Activated naive CD4-positive, alpha-beta T cell treated with Interleukin-2 at 50 U/mL for 16 hours (primary cell): ENCODE measurements around the gene FCHSD2.
"Not testable (repeated sequence)": the region's sequence is repeated elsewhere in the genome, so short reads cannot be mapped to it uniquely, and the experiment has no call there.

Experiments used
- DNase-seq: peaks from one replicate; pipeline ENCODE4 v3.0.0-alpha.2; 2020

FCHSD2 gene

DNA sequence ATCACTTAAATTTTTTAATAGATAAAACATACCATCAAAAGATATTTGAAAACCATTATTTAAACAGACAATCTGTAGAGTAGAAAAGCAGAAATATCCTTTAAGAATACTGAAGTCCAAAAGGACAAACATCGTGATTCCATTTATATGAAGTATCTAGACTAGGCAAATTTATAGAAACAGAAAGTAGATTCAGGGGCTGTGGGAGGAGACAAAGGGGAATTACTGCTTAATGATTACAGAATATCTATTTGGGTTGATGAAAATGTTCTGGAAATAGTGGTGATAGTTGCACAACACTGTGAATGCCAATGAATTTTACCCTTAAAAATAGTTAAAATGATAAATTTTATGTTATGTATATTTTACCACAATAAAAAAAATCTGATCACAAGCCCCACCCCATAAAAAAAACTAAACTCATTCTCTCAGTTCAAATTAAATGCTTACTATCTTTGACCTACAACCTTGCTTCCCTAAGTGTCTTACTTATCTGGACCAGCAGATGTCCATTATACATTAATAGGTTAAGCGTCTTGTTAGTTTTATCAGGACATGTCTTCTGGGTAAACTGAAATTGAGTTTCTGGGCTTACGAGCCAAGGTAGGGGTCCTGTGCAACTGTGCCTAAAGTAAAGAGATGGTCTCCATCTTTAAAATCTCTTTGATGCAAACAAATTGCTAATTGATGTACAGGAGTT, 86.3 kb downstream of the FCHSD2 start:
- no peak for DNase-seq

DNA sequence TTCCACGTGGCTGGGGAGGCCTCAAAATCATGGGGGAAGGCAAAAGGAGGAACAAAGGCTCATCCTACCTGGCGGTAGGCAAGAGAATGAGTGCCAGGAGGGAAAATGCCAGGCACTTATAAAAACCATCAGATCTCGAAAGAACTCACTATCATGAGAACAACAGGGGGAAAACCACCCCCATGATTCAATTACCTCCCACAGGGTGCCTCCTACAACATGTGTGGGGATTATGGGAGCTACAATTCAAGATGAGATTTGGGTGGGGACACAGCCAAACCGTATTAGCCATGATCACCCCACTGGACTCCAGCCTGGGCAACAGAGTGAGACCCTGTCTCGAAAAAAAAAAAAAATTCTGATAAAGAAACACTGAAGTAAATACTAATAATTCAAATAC, 87.1 kb downstream of the FCHSD2 start:
- DNase-seq: no peak

DNA sequence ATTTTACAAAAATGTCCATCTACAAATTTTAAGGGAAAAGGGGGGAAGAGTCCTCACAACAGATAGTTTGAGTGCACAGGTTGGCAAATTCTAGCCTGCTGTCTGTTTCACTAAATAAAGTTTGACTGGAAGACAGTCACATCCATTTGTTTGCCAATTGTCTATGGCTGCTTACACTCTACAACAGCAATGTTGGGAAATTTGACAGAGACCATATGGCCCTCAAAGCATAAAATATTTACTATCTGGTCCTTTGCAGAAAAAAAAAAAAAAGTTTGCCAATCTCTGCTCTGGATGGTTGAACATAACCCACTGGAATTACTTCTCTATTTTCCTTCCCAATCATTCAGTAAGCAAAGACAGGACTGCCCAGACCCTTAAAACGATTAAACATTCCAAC, 88.2 kb downstream of the FCHSD2 start:
- no peak for DNase-seq

DNA sequence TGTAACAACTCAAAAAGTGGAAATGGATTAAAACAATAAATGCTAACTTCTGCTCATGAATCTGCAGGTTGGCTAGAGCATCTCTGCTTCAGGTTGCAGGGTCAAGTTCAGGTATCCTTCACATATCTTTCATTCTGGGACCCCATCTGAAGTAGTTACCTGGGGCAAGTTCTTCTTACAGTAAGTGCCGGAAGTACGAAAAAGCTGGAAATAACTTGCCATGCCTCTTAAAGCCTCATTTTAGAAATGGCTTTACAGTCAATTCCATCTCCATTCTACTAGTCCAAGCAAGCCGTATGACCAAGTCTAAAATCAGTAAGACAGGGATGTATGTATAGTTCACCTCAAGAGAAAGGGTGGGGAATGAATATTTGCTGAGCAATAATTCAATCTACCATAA, 93.7 kb downstream of the FCHSD2 start:
- no peak for DNase-seq

DNA sequence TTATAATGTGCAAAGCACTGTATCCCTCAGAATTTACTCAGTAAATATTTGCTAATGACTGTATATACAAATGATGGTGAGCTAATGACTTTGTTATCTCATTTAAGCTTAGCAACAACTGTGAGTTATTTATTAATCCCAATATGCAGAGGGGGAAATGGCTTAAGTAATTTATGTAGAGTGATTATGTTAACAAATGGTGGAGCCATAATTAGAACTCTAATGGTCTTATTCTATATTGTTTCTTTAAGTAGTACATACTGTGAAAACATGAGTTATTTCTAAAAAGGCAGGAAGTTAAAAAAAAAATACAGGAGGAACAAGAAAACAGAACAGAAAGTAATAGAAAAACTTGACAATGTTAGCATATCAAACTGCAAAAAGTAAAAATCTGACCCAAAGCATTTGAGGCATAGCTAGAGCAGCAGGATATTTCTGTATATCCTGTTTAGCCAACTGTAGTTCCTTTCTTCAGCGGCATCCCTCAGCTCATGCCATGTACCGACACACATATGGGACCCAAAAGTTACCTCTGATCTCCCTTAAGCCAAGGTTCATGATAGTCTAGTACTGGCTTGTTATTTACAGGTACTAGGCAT, 94.2 kb downstream of the FCHSD2 start:
- no peak for DNase-seq

DNA sequence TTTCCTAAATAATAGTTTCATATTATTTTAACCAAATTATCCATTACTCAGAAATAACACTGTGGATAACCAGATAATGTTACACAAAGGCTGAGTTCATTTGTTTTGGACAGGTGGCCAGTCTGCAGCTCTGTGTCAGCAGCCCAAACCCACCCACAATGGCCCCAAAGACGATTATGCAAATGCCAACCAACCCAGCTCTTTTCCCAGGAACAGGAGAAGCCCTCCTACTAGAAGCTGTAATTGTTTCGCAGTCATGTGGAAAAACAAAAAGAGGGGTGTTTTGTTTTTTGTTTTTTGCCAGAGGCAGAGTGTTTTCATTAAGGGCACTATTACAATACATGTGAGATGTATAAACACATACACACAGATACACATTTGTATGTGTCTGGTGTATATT, 102.1 kb downstream of the FCHSD2 start:
- no peak for DNase-seq

DNA sequence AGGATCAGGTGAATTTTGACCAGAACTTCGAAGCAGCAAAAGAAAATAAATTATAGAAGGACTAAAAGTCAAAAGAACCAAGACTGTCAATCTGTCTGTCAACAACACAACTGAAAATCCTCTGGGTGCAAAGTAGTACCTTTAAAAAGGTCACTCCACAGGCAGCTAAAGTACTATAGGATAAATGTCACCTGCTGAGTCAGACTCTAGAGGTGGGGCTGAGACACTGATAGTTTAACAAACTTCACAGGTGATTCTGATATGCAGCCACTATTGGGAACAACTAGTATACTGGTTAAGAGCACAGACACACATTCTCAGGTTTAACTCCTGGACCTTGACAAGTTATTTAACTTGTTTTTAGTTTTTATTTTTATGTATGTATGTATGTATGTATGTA, 107.3 kb downstream of the FCHSD2 start:
- no peak for DNase-seq

DNA sequence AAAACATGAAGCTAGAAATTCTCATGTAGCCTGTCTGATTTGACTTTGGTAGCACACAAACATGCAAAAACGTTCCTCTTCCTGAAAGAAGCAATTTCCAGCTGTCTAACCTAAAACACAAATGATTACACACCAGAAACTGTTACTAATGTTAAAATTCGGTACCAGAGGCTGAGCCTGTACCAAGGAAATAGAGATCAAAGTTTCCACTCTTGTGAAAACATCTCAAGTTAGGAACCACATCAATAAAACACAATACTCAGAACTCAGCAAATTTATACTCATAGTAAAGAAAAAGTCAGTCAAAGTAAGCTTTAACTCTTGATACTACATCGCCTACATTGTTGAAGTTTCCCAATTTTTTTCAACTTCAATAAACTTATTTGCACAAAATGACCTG, 107.8 kb downstream of the FCHSD2 start:
- no peak for DNase-seq

DNA sequence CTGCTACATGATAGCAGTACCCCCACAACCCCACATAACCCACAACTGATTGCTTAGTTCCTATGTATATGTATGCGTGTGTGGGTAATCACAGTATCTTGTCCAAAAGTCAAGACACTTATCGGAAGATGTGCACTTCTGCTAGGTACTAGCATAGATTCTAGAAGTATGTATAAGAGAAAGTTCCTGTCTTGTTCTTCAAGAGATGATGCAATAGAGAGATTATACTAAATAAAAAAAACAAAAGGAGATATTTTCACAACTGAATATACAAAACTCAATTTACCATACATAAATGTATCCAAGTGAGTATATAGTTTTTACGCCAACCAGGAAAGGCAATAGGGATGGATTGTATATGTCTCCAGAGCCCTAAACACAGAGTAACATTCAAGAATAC, 112.0 kb downstream of the FCHSD2 start:
- DNase-seq: no peak

DNA sequence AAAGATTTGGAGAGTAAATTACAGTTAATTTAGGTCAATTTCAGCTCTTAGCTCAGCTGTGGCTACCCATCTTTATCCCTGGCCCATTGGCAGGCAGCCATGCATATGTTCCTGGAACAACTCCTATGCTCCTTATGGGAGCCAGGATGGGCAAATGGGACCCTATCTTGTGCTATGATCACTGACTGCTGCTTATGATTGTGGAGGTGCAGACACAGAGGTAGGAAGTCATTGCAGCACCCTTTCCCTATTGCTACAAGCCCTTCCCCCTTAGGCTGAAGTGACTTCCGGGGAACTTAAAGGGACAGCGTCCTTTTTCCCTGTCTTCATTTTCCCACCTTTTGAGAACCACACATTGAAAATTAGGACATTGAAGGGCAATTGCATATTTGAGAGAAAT, 112.7 kb downstream of the FCHSD2 start:
- DNase-seq: no peak

DNA sequence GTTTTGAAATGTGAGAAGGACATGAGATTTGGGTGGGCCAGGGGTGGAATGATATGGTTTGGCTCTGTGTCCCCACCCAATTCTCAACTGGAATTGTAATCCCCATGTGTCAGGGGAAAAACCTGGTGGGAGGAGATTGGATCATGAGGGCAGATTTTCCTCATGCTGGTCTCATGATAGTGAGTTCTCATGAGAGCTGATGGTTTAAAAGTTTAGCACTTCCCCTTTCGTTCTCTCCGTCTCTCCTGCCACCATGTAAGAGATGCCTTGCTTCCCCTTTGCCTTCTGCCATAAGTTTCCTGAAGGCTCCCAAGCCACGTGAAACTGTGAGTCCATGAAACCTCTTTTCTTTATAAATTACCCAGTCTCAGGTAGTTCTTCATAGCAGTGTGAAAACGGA, 113.5 kb downstream of the FCHSD2 start:
- no peak for DNase-seq

DNA sequence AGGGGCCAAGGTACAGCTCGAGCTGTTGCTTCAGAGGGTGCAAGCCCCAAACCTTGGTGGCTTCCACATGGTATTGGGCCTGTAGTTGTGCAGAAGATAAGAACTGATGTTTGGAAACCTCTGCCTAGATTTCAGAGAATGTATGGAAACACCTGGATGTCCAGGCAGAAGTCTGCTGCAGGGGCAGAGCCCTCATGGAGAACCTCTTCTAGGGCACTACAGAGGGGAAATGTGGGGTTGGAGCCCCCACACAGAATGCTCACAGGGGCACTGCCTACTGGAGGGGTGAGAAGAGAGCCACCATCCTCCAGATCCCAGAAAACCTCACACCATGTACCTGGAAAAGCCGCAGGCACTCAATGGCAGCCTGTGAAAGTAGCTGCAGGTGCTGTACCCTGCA, 114.3 kb downstream of the FCHSD2 start:
- not testable (repeated sequence) for DNase-seq

DNA sequence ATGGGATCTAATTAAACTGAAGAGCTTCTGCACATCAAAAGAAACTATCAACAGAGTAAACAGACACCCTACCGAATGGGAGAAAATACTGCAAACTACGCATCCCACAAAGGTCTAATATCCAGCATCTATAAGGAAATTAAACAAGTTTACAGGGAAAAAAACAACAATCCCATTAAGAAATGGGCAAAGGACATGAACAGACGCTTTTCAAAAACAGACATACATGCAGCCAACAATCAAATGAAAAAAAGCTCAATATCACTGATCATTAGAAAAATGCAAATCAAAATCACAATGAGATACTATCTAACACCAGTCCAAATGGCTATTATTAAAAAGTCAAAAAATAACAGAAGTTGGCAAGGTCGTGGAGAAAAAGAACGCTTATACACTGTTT, 117.5 kb downstream of the FCHSD2 start:
- DNase-seq: no peak

DNA sequence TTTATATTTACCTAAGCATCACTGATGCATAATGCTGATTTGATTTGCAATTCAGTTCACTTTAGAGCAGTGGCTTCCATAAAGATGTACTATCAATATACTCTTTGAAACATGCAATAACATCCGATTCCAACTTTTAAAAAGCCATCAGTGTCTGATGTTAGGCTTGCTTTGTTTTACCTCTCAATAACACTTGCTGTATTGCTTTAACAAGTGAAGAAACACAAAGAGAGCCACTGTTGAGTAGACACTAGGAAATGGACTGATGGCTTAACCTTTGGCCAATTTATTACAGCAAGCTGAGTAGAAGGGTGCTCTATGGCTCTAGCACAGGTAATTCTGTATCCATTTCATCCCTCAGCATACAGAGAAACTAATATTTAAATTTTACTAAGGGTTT, 122.1 kb downstream of the FCHSD2 start:
- no peak for DNase-seq

DNA sequence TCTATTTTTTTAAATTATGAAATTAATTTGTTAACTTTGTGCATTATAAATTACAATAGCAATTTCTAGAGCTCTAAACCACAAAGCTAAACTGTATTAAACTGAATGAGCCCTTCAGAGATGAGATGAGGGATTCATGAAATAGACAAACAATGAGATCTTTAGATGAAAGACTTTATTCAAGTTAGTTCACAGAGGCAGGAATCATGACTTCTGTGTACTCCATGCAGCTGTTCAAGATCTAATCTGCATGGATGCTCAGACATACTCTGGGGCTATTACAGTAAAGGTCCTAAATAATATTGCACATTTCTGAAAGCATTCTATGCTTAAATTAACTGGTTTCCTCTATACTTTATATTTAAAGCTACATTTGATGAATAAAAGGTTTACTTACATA, 122.7 kb downstream of the FCHSD2 start:
- no peak for DNase-seq

DNA sequence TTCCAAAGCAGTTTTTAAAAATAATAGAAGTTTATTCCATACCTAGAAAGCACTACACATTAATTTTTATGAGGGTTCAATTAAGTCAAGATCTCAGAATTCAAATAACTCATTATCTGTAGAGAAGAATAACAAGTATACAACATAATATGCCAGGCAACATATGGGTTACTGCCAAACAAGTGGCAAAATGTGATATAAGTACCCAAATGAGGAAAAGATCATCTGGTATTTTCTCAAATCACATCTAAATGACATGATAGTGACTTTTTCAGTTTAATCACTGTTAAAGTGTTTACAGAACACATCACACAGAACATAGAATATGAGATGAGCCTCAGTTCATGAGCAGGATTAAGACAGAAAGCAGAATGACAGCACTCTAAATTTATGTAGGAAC, 123.3 kb downstream of the FCHSD2 start:
- DNase-seq: no peak

DNA sequence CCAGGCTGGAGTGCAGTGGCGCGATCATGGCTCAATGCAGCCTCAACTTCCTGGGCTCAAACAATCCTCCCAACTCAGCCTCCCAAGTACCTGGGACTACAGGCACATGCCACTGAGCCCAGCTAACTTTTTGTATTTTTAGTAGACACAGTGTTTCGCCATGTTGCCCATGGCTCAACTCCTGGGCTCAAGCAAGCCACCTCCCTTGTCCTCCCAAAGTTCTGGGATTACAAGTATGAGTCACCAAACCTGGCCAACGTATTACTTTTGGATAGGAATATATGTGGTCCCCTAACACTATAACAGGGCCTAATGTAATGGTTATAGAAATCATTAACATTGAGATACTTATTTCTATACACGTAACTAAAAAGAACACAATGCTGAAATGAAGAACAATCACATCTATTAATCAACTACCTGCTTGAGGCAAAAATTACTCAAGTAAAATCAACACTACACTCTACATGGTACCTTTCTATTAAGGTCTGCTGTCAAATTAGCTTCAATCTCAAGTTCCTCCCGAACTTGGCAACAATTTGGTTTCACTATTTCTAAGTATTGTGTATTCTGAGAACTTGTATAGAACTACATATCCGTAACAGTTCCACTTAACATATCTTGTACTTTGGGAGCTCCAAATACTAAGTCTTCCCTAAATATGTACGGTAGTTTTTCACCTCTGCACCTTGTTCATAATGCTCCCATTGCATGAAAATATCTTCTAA, 124.9 kb downstream of the FCHSD2 start:
- DNase-seq: no peak

DNA sequence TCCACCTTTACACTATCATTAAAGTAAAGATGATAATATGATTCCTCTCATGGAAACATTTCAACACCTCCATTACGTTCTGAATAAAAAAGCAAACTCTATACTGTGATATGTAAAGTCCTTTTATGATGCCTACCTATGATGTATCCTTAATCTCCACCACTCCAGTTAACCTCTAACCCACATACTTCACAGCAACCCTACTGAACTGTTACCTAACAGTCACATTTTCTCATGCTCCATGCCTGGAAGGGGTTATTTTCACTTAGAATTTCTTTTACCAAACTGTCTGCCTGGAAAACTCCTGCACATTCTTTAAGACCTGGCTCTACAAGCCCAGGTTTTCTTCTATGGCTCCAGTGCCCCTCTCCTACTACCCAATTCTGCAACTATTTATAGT, 129.1 kb downstream of the FCHSD2 start:
- no peak for DNase-seq

DNA sequence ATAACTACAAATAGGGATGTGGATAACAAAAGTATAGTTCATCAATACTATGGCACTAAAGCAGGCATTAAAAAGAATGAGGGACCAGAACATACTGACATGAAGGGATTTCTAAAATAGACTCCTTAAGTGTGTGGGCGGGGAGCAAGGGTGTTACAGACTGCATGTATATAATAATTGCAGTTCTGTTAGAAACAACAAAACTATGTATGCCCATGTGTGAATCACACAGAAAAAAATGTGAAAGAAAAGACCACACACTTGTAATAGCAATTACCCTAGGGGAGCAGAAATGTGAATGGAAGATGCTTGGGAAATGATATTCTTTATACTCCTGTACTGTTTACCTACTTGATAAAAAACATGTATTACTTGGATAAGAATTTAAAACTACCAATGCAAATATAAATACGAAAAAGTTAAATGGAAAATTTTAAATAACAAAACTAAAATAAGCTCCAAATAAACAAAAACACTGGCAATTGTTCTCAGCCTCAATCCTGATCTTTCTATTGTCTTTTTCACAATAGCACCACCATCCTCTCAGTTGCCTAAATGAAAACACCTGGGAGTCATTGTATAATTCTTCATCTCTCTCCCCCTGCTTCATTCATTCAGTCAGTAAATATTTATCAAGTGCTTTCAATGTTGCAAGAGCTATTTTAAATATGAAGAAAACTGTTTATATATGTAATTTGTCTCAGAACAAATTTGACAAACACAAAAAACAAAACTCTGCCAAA, 129.8 kb downstream of the FCHSD2 start:
- DNase-seq: no peak

DNA sequence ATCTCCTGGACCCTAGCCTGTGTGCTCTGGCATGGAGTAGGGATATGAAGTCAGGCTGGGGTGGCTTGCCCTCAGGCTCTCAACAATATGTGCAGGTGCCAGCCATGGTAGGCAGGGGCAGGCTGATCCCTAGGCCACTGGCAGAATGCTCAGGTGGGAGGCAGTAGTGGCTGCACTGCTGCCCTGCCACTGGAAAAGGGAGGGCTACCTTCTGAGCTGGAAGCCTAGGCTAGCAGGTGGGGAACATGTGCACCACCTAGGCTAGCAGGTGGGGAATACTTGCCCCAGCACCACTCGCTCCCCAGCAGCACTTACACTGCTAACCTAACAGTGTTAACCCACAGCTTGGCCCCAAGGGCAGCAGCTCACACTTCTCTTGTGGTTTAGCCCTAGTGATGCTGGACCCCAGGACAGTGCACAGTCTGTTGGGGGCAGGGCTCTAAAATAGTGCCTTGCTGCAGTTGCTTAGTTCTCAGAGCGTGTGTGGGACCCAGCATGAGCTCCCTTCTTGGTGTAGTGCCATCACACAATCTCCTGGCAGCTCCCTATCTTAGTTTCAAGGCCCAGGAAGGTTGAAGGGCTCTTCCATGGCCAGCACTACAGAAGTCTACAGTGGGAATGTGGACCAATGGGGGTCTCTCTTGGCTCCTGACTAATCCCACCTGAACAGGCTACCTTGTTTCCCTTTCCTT, 130.8 kb downstream of the FCHSD2 start:
- no peak for DNase-seq

DNA sequence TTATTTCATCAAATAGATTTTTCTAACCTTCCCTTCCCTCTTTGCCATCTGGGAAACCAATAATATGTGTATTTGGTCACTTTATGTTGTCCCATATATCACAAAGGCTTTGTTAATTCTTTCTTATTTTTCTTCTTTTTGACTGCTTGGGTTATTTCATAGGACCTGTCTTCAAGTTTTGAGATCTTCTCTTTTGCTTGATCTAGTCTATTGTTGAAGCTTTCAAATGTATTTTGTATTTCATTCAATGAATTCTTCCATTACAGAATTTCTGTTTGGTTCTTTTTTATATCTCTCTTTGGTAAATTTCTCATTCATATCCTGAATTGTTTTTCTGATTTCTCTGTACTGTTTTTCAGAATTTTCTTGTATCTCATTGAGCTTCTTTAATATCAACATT, 132.1 kb downstream of the FCHSD2 start:
- DNase-seq: no peak

DNA sequence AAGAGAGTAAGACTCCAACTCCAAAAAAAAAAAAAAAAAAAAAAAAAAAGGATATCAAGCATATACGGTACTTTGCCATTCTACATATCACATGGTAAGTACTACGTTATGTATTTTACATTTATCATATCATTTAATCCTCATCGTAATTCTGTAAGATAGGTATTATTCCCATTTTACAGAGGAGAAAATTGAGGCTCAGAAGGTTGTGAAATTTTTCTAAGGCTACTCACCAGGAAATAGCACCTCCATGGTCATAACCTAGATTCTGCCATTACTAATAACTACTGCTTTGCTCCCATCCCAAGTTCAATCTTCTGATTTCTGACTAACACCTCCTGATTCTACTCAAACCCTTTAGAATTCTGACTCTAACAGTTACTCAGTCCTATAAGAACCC, 138.0 kb downstream of the FCHSD2 start:
- DNase-seq: no peak

DNA sequence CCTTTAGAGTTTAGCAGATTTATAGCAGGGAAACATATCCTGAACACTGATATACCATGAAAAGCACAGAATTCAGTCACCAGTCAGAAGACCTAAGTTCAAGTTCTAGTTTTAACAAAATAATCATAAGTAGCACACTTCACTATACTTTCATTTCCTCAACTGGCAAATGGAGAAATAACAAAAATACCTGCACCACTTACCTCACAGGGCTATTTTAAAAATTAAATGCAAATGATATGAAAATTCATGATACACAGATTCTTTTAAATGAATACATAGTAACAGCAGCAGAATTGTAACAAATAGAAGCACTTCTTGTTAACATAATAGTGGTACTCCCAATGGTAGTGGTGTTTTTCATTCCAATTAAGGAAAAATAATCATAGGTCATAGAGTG, 139.0 kb downstream of the FCHSD2 start:
- DNase-seq: no peak
